Cardiac fibroblast (primary cell): Measurements from ENCODE around the gene MRPL10.

Source experiments
- DNase-seq, 2 donors: peaks; one replicate each; pipeline versions ENCODE4 v3.0.0 to v3.0.0-alpha.2; 2010; ENCODE audit warnings: low read depth in 2 of 2
- H3K4me3 ChIP-seq, 2 donors: replicated peaks in 1 of 2; 1 replicate in 1 of 2; 2 replicates in 1 of 2; pipeline ENCODE4 v1.5.1; 2011; ENCODE audit warnings: low read depth in 2 of 2, low read length in 2 of 2, mild to moderate bottlenecking in 2 of 2, moderate library complexity in 1 of 2
- CTCF ChIP-seq: IDR thresholded peaks from one replicate; pipeline ENCODE4 v1.5.1; 2011; ENCODE audit warnings: low read depth, mild to moderate bottlenecking, low read length, inconsistent platforms

Gene MRPL10

GRCh38 chr17:47869114-47869513 lies 37.8 kb upstream of the MRPL10 start:
- DNase-seq, result no peak
- TF ChIP-seq CTCF, result no peak
- H3K4me3 ChIP-seq, result no peak overlapping the region

GRCh38 chr17:47867813-47868533 lies 36.6 kb upstream of the MRPL10 start:
- no peak overlapping the region for H3K4me3 ChIP-seq
- TF ChIP-seq CTCF, result no peak
- no peak for DNase-seq

GRCh38 chr17:47866941-47867340 lies 35.6 kb upstream of the MRPL10 start:
- H3K4me3 ChIP-seq, result no peak overlapping the region
- TF ChIP-seq CTCF, result no peak
- DNase-seq, result peak; percentile 40 to 75

DNA sequence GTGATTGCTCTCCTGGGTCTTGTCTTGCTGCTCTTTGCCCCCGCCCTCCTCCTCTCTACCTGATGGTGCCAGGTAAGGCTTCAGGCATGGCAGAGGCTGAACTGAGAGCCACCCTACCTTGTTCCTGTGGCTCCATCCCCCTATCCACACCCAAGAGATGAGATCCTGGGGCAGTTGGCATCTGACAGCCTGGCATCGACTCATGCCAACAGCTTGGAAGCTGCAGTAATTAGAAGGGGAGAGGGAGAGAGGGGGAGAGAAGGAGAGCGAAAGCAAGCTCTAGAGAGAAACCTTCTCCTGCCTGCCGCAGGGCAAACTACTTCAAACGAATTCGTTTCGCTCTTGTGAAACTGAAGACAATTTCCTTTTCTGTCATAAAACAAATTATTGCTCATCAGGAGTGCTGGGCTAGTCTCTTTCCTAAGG lies 33.5 kb upstream of the MRPL10 start:
- H3K4me3 ChIP-seq, result no peak overlapping the region
- no peak for TF ChIP-seq CTCF
- DNase-seq, result no peak

DNA sequence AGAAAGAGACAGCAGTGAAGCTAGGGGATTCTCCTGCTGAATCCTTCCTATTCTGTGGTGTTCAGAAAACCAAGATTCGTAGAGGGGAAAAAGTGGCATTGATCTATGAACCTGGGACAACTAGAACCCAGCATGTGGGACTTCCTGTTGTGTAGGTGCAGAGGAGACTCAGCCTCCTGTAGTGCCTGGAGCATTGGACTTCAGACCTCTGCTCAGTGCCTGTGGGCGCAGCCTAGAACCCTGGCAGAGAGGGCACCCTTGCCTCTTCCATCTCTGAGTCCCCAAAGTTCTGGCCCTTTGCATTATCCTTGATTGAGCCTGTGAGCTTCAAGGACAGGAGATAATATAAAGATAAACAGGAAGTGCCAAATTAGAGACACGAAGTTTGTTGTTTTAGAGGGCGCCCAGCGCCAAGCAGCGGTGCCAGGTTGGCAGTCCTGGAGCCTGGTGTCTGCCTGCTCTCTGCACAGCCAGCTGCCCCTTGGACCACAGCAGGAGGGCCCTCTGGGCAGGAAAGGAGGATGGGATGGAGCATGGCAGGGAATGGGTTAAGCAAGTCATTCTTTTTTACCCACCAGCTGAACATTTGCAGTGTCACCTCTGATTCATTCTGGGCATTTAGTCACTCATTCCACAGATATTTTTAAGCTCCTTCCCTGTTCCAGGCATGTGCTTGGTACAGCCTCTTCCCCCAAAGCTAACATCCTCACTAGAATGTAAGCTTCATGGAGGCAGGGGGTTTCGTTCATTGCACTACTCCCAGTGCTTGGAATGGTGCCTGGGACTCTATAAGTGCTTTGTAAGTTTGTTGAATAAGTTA lies 31.5 kb upstream of the MRPL10 start:
- no peak for TF ChIP-seq CTCF
- no peak overlapping the region for H3K4me3 ChIP-seq
- peak; percentile 65 to 92 for DNase-seq

GRCh38 chr17:47860386-47860785 lies 29.0 kb upstream of the MRPL10 start:
- H3K4me3 ChIP-seq, result no peak overlapping the region
- no peak for DNase-seq
- no peak for TF ChIP-seq CTCF
